ENCODE measurements around the gene GNAO1.

DNA sequence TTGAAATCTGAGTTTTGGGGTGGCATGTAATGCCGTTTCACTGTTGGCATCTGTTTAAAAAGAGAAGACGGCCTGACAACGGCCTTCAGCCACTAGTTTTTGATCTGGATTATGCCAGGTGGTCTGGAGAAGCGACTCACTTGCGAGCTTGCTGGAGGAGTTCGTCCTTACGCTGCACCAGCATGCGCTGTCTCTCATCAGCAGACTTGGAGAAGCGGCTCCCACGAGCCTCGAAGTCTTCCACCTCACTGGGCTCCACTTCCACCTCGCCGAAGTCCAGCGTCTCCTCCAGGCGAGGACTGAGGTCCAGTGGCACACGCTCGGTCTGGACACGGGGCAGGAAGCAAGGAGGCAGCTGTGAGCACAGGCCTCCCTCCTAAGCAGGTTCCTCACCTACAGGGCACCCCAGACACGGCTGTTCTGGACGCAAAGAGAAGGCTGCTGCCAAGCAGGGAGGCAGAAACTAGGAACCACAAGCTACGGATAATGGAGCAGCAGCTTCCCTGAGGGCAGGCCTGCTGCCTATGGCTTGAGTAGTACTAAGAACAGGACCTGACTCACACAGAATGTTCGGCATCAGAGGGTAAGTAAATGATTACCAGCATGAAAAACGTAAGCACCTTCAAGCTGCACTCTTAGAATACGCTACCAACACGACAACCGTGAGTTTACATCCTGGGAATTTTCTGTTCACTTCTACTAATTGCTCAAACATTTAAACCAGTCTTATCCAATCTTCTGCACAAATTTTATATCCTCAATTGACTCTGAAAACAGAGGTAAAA, 172.7 kb downstream of the GNAO1 start:
- TF ChIP-seq ZNF324 (tag by site-specific recombination; IDR thresholded peaks at IDR 0.05) = no peak
- TF ChIP-seq, protein P1, sequence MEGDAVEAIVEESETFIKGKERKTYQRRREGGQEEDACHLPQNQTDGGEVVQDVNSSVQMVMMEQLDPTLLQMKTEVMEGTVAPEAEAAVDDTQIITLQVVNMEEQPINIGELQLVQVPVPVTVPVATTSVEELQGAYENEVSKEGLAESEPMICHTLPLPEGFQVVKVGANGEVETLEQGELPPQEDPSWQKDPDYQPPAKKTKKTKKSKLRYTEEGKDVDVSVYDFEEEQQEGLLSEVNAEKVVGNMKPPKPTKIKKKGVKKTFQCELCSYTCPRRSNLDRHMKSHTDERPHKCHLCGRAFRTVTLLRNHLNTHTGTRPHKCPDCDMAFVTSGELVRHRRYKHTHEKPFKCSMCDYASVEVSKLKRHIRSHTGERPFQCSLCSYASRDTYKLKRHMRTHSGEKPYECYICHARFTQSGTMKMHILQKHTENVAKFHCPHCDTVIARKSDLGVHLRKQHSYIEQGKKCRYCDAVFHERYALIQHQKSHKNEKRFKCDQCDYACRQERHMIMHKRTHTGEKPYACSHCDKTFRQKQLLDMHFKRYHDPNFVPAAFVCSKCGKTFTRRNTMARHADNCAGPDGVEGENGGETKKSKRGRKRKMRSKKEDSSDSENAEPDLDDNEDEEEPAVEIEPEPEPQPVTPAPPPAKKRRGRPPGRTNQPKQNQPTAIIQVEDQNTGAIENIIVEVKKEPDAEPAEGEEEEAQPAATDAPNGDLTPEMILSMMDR (tag by site-specific recombination; IDR thresholded peaks at IDR 0.05) = no peak
- TF ChIP-seq, protein P2, sequence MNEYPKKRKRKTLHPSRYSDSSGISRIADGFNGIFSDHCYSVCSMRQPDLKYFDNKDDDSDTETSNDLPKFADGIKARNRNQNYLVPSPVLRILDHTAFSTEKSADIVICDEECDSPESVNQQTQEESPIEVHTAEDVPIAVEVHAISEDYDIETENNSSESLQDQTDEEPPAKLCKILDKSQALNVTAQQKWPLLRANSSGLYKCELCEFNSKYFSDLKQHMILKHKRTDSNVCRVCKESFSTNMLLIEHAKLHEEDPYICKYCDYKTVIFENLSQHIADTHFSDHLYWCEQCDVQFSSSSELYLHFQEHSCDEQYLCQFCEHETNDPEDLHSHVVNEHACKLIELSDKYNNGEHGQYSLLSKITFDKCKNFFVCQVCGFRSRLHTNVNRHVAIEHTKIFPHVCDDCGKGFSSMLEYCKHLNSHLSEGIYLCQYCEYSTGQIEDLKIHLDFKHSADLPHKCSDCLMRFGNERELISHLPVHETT (tag by site-specific recombination; IDR thresholded peaks at IDR 0.05) = no peak
- TF ChIP-seq, protein P3, sequence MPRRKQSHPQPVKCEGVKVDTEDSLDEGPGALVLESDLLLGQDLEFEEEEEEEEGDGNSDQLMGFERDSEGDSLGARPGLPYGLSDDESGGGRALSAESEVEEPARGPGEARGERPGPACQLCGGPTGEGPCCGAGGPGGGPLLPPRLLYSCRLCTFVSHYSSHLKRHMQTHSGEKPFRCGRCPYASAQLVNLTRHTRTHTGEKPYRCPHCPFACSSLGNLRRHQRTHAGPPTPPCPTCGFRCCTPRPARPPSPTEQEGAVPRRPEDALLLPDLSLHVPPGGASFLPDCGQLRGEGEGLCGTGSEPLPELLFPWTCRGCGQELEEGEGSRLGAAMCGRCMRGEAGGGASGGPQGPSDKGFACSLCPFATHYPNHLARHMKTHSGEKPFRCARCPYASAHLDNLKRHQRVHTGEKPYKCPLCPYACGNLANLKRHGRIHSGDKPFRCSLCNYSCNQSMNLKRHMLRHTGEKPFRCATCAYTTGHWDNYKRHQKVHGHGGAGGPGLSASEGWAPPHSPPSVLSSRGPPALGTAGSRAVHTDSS (tag by site-specific recombination; IDR thresholded peaks at IDR 0.05) = no peak
- TF ChIP-seq, protein P4, sequence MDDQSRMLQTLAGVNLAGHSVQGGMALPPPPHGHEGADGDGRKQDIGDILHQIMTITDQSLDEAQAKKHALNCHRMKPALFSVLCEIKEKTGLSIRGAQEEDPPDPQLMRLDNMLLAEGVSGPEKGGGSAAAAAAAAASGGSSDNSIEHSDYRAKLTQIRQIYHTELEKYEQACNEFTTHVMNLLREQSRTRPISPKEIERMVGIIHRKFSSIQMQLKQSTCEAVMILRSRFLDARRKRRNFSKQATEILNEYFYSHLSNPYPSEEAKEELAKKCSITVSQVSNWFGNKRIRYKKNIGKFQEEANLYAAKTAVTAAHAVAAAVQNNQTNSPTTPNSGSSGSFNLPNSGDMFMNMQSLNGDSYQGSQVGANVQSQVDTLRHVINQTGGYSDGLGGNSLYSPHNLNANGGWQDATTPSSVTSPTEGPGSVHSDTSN (CRISPR knock-in tag; IDR thresholded peaks at IDR 0.05) = no peak
- no peak for TF ChIP-seq ZNF184 (tag by site-specific recombination; IDR thresholded peaks at IDR 0.05)
- no peak for TF ChIP-seq ZNF175 (tag by site-specific recombination; IDR thresholded peaks at IDR 0.05)
- no peak for TF ChIP-seq ZNF10 (tag by site-specific recombination; IDR thresholded peaks at IDR 0.05)

Data from HEK293 (cell line).